GM12878 (cell line): ENCODE data around the gene CGN. TPM values are rescaled to one million over a fixed set of nuclear protein-coding genes. Genes with fewer than 3 reads are reported as not detected.

Experiments
- ATAC-seq: fragments of 200-7000 bp; cut with Tn5 transposase; 3 replicates; pipeline ENCODE4 v1.9.1; 2020; ENCODE audit warnings: mild to moderate bottlenecking, moderate library complexity
- BruUV-seq: library from RNA; stranded (reverse); fragments of 400-500 nt; replicated peaks from 2 replicates; lab custom pipeline; 2021; lab: Mats Ljungman, UMichigan
- CTCF ChIA-PET: fragments of 300-600 bp; sonication (Branson Sonifier 250); formaldehyde crosslinking; extraction: SDS; loops from one replicate; lab custom pipeline; 2021; ENCODE audit warnings: inconsistent platforms; lab: Yijun Ruan, JAX
- POLR2A ChIA-PET: fragments of 350-600 bp; formaldehyde crosslinking; extraction: SDS; loops from one replicate; lab custom pipeline; 2021; ENCODE audit warnings: inconsistent platforms; lab: Charles Lee
- RAD21 ChIA-PET: fragments of 300-600 bp; sonication (Branson Sonifier 250); formaldehyde crosslinking; loops from one replicate; lab custom pipeline; 2023; ENCODE audit warnings: antibody characterized with exemption; ENCODE audit not compliant: unreplicated experiment; lab: Charles Lee
- SMC1A ChIA-PET: fragments of 300-600 bp; sonication (Branson Sonifier 250); formaldehyde crosslinking; loops from one replicate; lab custom pipeline; 2023; ENCODE audit not compliant: unreplicated experiment, uncharacterized antibody; lab: Charles Lee
- DNase-seq: peaks from one replicate; pipeline ENCODE4 v3.0.0-alpha.2; 2011; ENCODE audit warnings: low read depth, low spot score
- FAIRE-seq: peaks from 3 replicates; lab custom pipeline; 2011; peaks lifted over from hg19 to GRCh38; lab: Jason Lieb, UNC
- H2AFZ ChIP-seq: 2 replicates; pipeline ENCODE4 v1.6.0; 2011; ENCODE audit warnings: low read depth, low read length, control low read depth; ENCODE audit not compliant: control insufficient read depth
- H3K27ac ChIP-seq: 2 replicates; pipeline ENCODE4 v1.5.1; 2011; ENCODE audit warnings: control low read depth; ENCODE audit not compliant: control insufficient read depth, insufficient read depth
- H3K27me3 ChIP-seq, 2 experiments: replicated peaks in 1 of 2; 2 replicates each; pipeline versions ENCODE4 v1.6.0 to v1.6.1; 2011; ENCODE audit warnings: low read length in 1 of 2; ENCODE audit not compliant: control insufficient read depth in 2 of 2, insufficient read depth in 2 of 2
- H3K36me3 ChIP-seq, 2 experiments: 2 replicates each; pipeline ENCODE4 v1.5.1; 2011; ENCODE audit warnings: low read length in 1 of 2; ENCODE audit not compliant: control insufficient read depth in 2 of 2, insufficient read depth in 2 of 2
- H3K4me1 ChIP-seq: 2 replicates; pipeline ENCODE4 v1.6.1; 2011; ENCODE audit warnings: mild to moderate bottlenecking, low read length, moderate library complexity, mixed read lengths; ENCODE audit not compliant: control insufficient read depth, insufficient read depth
- H3K4me2 ChIP-seq: 2 replicates; pipeline ENCODE4 v1.6.0; 2011; ENCODE audit warnings: control low read depth; ENCODE audit not compliant: control insufficient read depth, insufficient read depth
- H3K4me3 ChIP-seq: fragments of 200-600 bp; sonication (generic); 2 replicates; pipeline ENCODE4 v1.5.1; 2016
- H3K79me2 ChIP-seq: 2 replicates; pipeline ENCODE4 v1.6.0; 2011; ENCODE audit warnings: low read length; ENCODE audit not compliant: control insufficient read depth, insufficient read depth
- H3K9ac ChIP-seq: 2 replicates; pipeline ENCODE4 v1.8.0; 2011; ENCODE audit warnings: low read length, control low read depth, mixed read lengths; ENCODE audit not compliant: control insufficient read depth, insufficient read depth
- H3K9me3 ChIP-seq: replicated peaks from 3 replicates; pipeline ENCODE4 v1.5.1; 2011; ENCODE audit warnings: mild to moderate bottlenecking, low read length; ENCODE audit not compliant: control insufficient read depth, insufficient read depth
- H4K20me1 ChIP-seq: 2 replicates; pipeline ENCODE4 v1.6.0; 2011; ENCODE audit not compliant: control insufficient read depth, insufficient read depth
- ATF7 ChIP-seq: fragments of 450-650 bp; IDR thresholded peaks from 2 replicates; pipeline ENCODE4 v1.6.1; 2016; ENCODE audit warnings: low read depth, mild to moderate bottlenecking
- BHLHE40 ChIP-seq, 2 experiments: fragments of 450-650 bp in 1 of 2; IDR thresholded peaks; 2 replicates each; pipeline ENCODE4 v1.6.1; 2011 to 2017; ENCODE audit warnings: low read depth in 2 of 2, borderline replicate concordance in 1 of 2, improper control_type of control experiment in 1 of 2, low read length in 1 of 2, mild to moderate bottlenecking in 1 of 2
- CHD4 ChIP-seq: fragments of 200-600 bp; sonication (generic); IDR thresholded peaks from 2 replicates; pipeline ENCODE4 v1.6.1; 2016; ENCODE audit warnings: mild to moderate bottlenecking
- IKZF2 ChIP-seq, 2 experiments: fragments of 450-650 bp; IDR thresholded peaks; 2 replicates each; pipeline ENCODE4 v1.6.1; 2017; ENCODE audit warnings: mild to moderate bottlenecking in 2 of 2, moderate library complexity in 2 of 2
- IRF4 ChIP-seq: IDR thresholded peaks from 2 replicates; pipeline ENCODE4 v1.6.1; 2011; ENCODE audit warnings: low read depth, low read length
- RAD21 ChIP-seq: IDR thresholded peaks from 2 replicates; pipeline ENCODE4 v1.6.1; 2011; ENCODE audit warnings: mild to moderate bottlenecking, low read depth, low read length, moderate library complexity; ENCODE audit not compliant: insufficient read depth
- SIX5 ChIP-seq: IDR thresholded peaks from 2 replicates; pipeline ENCODE4 v1.6.1; 2011; ENCODE audit warnings: mild to moderate bottlenecking, low read depth, low read length, moderate library complexity; ENCODE audit not compliant: severe bottlenecking
- SMC3 ChIP-seq: IDR thresholded peaks from 2 replicates; pipeline ENCODE4 v1.6.1; 2011; ENCODE audit warnings: low read length, improper control_type of control experiment, borderline replicate concordance
- SREBF2 ChIP-seq: IDR thresholded peaks from 2 replicates; pipeline ENCODE4 v1.6.1; 2012; ENCODE audit warnings: mild to moderate bottlenecking, low read length
- WRNIP1 ChIP-seq: IDR thresholded peaks from 2 replicates; pipeline ENCODE4 v1.6.1; 2011; ENCODE audit warnings: low read depth, low read length, improper control_type of control experiment, borderline replicate concordance
- WGBS: methylation state at CpG from one replicate; pipeline ENCODE4 v1.1.6; 2016; ENCODE audit warnings: low lambda C conversion rate; ENCODE audit not compliant: insufficient replicate concordance, insufficient coverage; ENCODE audit errors: missing lambda C conversion rate; 5-methylcytosine and 5-hydroxymethylcytosine counted together
- in situ Hi-C: fragments of 300-500 bp; cut with MboI; formaldehyde crosslinking; loops from 9 replicates; pipeline ENCODE4 v1.14.3; 2018; ENCODE audit warnings: mixed read lengths
- intact Hi-C: fragments of 100-400 bp; cut with micrococcal nuclease; formaldehyde crosslinking; loops from one replicate; pipeline ENCODE4 v1.14.2; 2022; ENCODE audit not compliant: unreplicated experiment
- polyA plus RNA-seq, 11 experiments: library from polyadenylated mRNA; depleted of rRNA in 4 of 11; unstranded in 6 of 11; stranded (reverse) in 5 of 11; fragments of >200 nt; fragmentation: Nextera tagmentation in 4 of 11; fragmentation: Illumina TruSeq in 1 of 11; extraction: Ambion mirVana in 4 of 11; extraction: Trizol in 1 of 11; gene quantifications; 1 replicate in 1 of 11; 2 replicates in 10 of 11; pipeline versions ENCODE4 v1.2.1 to v1.2.3, GENCODE V29; 2011 to 2016; ENCODE audit warnings: inconsistent platforms in 2 of 11, missing spikeins in 2 of 11, low read depth in 1 of 11
- total RNA-seq, 4 experiments: library from RNA; depleted of rRNA in 3 of 4; stranded (reverse); fragments of >200 nt in 3 of 4; fragmentation: Illumina TruSeq in 1 of 4; extraction: Trizol in 1 of 4; gene quantifications; 2 replicates each; pipeline versions ENCODE4 v1.2.1 to v1.2.3, GENCODE V29; 2013 to 2021
- TF ChIP-seq, protein P1 (sequence below): fragments of 450-650 bp; formaldehyde crosslinking; IDR thresholded peaks from 2 replicates; pipeline ENCODE4 v1.4.0; 2022; ENCODE audit warnings: mild to moderate bottlenecking, moderate library complexity

The CGN gene
- total and polyA plus RNA-seq, 10 of the 15 experiments (the other 5 are each of a cell fraction or from before 2014, with no cell fraction given): 0.11 to 6.5 (median 3.4) TPM

- ChIA-PET CTCF (no interaction called here), SMC1A (interaction anchor here (0.8 kb wide), 1 partner anchor 9 kb away, joined by 3 read pairs; no protein-coding TSS in a partner anchor), POLR2A (no interaction called here), RAD21 (no interaction called here)
- Histone ChIP-seq H4K20me1 (no peaks in the 10 kb centered on the region), H3K9ac (no peak overlapping the region), H3K4me1 (no peaks in the 10 kb centered on the region), H3K36me3 (no peaks in the 10 kb centered on the region), H3K27me3 (no peaks in the 10 kb centered on the region), H3K4me3 (no peak overlapping the region), H3K27ac (no peak overlapping the region), H3K9me3 (no peaks in the 10 kb centered on the region), H3K4me2 (no peak overlapping the region), H2AFZ (no peak overlapping the region), H3K79me2 (no peaks in the 10 kb centered on the region)
- in situ Hi-C loops: no loop called here
- ATAC-seq: no peak
- no TSS peak for BruUV-seq
- no peak for FAIRE-seq
- 40% methylated on average over 3 of the region's 3 CpGs for WGBS
- no peak for TF ChIP-seq SMC3
- TF ChIP-seq IRF4: no peak
- TF ChIP-seq BHLHE40 (IDR thresholded peaks at IDR 0.05; ENCODE audit: borderline replicate concordance in 1 of 2, low read depth in 2 of 2, low read length in 1 of 2): no peak
- TF ChIP-seq WRNIP1: no peak
- TF ChIP-seq, protein P1, sequence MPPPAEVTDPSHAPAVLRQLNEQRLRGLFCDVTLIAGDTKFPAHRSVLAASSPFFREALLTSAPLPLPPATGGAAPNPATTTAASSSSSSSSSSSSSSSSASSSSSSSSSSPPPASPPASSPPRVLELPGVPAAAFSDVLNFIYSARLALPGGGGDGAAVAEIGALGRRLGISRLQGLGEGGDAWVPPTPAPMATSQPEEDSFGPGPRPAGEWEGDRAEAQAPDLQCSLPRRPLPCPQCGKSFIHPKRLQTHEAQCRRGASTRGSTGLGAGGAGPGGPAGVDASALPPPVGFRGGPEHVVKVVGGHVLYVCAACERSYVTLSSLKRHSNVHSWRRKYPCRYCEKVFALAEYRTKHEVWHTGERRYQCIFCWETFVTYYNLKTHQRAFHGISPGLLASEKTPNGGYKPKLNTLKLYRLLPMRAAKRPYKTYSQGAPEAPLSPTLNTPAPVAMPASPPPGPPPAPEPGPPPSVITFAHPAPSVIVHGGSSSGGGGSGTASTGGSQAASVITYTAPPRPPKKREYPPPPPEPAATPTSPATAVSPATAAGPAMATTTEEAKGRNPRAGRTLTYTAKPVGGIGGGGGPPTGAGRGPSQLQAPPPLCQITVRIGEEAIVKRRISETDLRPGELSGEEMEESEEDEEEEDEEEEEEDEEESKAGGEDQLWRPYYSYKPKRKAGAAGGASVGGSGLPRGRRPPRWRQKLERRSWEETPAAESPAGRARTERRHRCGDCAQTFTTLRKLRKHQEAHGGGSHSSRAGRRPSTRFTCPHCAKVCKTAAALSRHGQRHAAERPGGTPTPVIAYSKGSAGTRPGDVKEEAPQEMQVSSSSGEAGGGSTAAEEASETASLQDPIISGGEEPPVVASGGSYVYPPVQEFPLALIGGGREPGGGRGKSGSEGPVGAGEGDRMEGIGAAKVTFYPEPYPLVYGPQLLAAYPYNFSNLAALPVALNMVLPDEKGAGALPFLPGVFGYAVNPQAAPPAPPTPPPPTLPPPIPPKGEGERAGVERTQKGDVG (CRISPR knock-in tag): no peak
- TF ChIP-seq RAD21: no peak
- TF ChIP-seq SREBF2: no peak
- no peak for TF ChIP-seq CHD4
- TF ChIP-seq SIX5: no peak
- no peak for TF ChIP-seq IKZF2 (IDR thresholded peaks at IDR 0.05)
- no peak for TF ChIP-seq ATF7
- DNase-seq: no peak
- intact Hi-C loops: no loop called here
Measured at GRCh38 chr1:151568626-151569088, 57.5 kb downstream of the CGN start.
